HL-60/S4 treated with retinoic acid at 250 ng/mL for 4 days and 3 days (cell line): ENCODE measurements around the gene SUFU.

Experiments used
- in situ Hi-C: fragments of 300-500 bp; cut with MboI; formaldehyde crosslinking; loops from 2 replicates; pipeline ENCODE4 v1.7.0; 2022; ENCODE audit warnings: low sequenced_read_pairs

SUFU gene

DNA sequence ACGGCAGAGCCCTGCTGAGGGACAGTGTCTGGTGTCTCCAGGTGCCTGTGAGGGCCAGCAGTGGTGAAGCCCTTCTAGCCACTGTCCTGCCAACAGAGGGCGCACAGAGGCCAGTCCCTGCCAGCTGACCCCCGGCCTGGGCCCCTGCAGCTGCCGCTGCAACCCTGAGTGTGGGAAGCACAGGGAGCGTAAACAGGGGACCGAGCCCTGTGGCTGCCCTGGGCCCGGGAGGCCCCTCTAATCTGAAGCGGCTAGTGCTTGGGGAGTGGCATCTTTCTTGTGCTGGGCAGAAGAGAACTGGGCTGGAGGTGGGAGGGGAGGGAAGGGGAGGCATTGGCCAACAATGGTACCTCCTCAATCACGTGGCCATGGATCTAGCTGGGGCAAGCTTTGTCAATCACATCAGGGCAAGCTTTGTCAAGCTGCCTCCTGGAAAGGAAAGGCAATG is 175.1 kb downstream of the SUFU start:
- in situ Hi-C loops, result no loop called here

DNA sequence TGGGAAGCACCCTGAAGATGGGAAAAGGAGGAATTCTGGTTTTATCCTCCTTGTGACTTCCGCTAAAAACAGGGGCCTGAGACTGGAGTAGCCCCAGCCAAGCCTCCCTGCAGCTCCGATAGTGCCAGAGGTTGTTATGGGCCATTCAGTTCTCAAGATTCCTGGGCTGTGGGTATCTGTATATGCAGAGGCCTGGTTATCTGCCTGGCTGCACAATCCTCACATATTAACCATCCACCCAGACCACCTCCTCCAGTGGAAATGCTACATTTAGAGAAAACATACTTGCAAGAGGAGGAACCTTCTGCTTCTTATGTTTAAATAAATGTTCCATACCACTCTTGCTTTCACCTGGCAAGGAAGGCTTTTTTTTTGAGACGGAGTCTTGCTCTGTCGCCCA is 175.8 kb downstream of the SUFU start:
- in situ Hi-C loops, result no loop called here

DNA sequence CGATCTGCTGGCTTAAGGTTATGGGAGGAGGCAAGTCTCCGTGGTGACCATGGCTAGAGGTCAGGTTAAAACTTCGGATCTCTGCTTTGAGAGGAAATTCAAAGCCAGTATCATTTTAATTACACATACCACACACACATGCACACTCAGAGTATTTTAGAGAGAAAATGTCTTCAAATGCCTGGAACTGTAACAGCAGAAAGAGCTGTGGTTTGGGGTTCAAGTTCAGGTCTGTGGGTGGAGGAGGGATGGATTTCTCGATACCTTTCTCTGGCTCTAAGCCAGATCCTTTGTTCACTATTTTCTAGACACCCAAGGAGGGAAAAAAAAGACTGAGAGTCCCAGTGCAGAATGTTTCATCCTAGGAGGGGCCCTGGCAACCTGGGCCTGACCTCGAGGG is 177.9 kb downstream of the SUFU start:
- in situ Hi-C loops, result no loop called here

DNA sequence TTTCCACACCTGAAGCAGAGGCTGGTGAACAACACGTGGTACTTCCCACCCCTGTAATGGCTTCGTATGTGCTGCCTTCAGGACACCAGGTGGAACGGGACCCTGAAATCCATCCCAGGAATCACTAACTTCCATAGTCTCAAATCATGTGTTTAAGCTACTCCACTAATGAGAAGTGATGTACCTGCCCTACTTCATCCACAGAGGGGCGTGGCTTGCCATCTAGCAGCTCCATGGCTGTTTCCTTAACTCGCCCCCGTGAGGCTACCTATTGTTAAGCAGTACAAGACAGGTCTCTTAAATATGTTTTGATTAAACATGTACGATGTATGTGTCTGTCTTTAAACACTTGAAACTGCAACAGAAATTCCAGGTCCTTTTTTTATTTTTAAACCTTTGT is 178.6 kb downstream of the SUFU start:
- in situ Hi-C loops, result no loop called here

DNA sequence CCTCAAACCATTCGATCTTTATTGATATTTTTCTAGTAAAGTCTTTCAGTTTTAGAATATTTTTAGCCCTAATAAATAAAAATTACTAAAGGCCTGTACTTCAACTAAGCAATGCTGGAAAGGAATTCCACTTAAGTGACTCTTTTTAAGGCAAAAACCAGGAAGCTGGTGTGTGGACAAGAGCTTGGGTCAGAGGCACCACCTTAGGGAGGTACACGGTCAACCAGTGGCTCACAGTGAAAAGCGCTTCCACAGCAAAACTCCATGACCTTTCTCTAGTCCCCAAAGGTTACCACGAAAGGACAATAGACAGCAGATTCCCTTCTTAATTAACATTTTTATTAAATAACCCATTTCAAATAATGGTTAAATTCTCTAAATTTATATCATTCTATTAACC is 179.2 kb downstream of the SUFU start:
- in situ Hi-C loops, result no loop called here
